WI38 (cell line): ENCODE measurements around the gene MSI2.

ENCODE experiments used
- H3K4me3 ChIP-seq: 2 replicates; pipeline ENCODE4 v1.5.1; 2011; ENCODE audit warnings: low read depth, mild to moderate bottlenecking, control low read depth, low read length
- TF ChIP-seq, protein P1 (sequence below): IDR thresholded peaks from 2 replicates; pipeline ENCODE4 v1.5.1; 2012; ENCODE audit warnings: low read depth, mild to moderate bottlenecking, control low read depth, low read length

The MSI2 gene

DNA sequence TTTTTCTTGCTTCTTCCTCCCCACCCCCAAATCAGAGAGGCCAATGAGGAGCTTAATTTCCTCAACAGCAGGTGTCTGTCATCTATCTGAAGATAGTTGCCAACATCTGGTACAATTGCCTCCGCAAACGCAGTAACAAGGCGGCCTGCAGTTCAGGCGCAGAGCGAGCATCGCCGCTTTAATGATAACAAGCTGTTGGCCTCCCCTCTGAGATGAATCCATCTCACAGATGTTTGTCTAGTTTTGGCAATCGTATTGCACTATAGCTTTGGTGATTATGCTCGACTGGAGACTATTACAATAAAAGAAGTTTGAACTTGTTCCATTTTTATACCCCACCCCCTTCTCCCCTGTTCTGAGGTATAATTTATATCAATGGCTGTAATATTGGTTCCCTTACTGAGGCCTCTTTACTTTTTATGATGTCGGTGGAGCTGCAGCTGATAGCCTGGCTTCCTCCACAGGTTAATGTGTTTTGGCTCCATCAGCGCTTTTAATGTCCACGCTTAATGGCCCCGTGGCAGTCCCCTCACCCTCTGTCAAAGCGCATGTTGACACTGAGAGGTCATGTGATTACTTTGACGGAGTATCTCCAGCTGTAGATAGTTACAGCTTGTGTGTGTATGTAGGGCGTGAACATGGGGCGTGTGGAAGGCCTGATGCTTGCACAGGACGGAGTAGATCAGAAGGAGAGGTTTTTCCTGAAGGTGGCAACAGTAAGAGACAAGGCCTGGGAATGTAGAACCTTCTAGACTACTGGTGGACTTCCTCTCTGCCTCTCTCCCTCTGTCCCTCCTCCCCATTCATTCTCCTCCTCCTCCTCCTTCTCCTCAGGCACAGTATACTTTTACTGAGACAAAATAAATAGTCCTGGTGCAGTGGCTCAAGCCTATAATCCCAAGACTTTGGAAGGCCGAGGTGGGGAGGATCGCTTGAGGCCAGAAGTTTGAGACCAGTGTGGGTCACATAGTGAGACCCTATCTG, 164.7 kb downstream of the MSI2 start:
- H3K4me3 ChIP-seq: no peak overlapping the region

DNA sequence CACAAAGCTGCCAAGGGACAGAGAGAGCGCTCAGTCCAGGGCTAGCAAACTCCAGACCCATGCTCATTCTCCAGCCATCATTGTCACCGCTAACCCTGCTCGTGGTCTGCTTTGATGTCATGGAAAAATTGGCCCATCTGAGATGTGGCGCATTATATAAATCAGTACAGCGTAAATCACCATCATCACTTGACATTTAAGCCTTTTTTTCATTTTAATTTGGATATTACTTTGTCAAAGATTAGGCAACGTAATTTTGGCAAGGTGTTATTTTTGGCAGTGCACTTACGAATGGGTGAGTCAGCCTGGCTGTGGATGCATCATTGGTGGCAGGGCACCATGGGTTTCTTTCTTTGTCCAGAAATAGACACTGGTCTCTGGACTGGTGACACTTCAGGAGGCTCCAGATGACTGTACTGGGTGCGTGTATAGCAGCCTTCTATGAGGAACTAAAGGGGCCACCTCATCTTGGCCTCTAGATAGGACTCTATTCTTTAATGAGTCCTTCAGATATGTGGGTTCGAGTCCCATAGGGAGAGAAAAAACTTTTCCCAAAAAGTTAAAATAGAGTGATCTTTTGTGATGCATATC, 166.3 kb downstream of the MSI2 start:
- TF ChIP-seq, protein P1, sequence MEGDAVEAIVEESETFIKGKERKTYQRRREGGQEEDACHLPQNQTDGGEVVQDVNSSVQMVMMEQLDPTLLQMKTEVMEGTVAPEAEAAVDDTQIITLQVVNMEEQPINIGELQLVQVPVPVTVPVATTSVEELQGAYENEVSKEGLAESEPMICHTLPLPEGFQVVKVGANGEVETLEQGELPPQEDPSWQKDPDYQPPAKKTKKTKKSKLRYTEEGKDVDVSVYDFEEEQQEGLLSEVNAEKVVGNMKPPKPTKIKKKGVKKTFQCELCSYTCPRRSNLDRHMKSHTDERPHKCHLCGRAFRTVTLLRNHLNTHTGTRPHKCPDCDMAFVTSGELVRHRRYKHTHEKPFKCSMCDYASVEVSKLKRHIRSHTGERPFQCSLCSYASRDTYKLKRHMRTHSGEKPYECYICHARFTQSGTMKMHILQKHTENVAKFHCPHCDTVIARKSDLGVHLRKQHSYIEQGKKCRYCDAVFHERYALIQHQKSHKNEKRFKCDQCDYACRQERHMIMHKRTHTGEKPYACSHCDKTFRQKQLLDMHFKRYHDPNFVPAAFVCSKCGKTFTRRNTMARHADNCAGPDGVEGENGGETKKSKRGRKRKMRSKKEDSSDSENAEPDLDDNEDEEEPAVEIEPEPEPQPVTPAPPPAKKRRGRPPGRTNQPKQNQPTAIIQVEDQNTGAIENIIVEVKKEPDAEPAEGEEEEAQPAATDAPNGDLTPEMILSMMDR: no peak
- no peak overlapping the region for H3K4me3 ChIP-seq

More for the DNA sequence above, 164.7 kb downstream of the MSI2 start:
- TF ChIP-seq, protein P1: no peak

DNA sequence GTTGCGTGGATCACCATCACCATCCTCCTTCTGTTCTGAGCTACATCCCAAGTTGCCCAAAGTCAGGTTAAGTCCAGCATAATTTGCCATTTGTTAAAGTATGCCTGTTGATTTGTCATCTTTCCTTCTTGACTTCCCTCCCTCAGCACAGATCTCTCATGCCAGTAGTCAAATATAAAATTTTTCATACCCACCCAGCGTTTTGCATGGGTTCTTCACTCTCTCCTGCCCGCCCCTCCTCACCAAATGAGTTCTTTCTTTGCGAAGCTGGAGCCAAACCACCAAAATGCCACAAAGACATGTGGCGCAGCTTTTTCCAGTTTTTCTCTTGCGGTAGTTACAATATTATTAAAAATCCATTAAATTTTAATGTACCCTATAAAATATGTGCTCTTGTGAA, 167.2 kb downstream of the MSI2 start:
- TF ChIP-seq, protein P1: no peak
- no peak overlapping the region for H3K4me3 ChIP-seq

DNA sequence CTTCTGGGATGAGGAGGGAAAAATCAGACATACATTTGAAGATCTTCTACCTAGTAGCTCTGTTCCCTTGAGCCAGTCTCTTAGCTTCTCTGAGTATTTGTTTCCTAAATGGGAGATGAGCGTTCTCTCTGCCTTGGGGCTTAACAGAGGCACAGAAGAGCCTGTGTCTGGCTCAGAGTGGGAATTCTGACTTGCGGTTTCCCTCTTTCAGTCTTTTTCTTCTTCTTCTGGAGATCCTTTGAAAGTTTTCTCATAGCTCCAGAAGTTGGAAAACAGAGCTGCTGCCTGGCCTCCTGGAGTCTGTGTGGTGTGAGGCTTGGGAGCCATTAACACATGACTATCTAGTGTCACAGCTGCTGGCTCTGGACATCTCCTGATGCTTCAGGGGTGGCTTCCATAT, 167.9 kb downstream of the MSI2 start:
- TF ChIP-seq, protein P1: no peak
- H3K4me3 ChIP-seq: no peak overlapping the region

DNA sequence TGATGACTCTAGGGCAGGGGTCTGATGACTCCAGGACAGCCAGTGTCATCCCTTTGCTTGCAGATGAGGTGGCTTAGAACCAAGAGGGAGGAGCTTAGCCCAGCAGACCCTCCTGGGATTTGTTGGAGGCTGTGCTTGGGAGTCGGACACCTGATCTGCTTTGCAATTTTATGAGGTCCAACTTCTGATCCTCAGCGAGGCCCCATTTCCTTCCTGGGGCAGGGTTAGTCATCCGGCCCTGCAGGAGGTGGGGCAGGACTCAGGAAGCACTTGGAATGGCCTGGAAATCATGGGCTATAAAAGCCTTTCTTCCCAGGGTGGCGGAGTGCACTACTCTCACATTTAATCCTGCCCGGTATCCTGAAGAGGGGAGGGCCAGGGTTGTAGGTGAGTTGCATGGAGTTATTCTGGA, 168.5 kb downstream of the MSI2 start:
- TF ChIP-seq, protein P1: no peak
- no peak overlapping the region for H3K4me3 ChIP-seq

DNA sequence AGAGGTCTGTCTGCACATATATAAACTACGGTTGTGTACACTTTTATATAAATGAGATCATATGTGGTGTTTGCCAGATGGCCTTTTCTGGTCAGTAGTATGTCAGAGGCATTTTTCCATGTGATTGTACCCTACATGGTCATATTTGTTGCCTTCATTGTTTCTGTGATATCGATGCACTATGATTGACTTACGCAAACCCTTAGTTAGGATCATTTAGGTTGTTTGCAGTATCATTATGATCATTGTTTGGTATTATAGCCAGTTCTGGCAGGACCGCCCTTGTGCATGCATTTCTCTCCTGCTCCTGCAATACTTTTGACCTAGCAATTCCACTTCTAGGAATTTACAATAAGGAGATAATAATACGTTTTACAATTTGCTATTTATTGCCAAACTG, 169.1 kb downstream of the MSI2 start:
- H3K4me3 ChIP-seq: no peak overlapping the region
- TF ChIP-seq, protein P1: no peak
